Cortex of kidney (tissue), 1 donor: Measurements from ENCODE around the gene PRMT9.

Experiments used
- DNase-seq: peaks from one replicate; lab custom pipeline; 2025; lab: John Stamatoyannopoulos, UW

PRMT9 gene

DNA sequence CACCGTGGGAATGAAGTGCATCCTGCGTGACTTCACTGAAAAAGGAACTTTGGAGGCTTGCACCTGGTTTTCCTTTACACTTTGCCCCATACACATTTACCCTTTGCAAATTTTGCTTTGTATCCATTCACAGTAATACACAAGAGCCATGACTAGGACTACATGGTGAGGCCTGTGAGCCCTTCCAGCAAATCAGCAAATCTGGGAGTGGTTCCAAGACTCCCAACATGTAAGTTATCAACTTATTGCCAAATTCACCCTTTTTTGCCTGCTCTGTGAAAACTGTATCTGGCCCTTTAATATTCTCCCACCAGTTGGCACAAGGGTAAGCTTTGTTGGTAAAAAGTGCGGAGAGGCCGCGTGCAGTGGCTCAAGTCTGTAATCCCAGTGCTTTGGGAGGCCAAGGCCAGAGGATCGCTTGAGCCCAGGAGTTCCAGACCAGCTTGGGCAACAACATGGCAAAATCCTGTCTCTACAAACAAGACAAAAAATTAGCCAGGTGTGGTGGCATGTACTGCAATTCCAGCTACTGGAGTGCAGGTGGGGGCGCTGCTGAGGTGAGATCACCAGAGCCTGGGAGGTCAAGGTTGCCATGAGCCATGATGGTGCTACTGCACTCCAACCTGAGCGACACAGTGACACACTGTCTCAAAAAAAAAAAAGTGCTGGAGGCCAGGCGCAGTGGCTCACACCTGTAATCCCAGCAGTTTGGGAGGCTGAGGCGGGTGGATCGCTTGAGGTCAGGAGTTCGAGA is 5.0 kb downstream of the PRMT9 start:
- DNase-seq, result no peak

DNA sequence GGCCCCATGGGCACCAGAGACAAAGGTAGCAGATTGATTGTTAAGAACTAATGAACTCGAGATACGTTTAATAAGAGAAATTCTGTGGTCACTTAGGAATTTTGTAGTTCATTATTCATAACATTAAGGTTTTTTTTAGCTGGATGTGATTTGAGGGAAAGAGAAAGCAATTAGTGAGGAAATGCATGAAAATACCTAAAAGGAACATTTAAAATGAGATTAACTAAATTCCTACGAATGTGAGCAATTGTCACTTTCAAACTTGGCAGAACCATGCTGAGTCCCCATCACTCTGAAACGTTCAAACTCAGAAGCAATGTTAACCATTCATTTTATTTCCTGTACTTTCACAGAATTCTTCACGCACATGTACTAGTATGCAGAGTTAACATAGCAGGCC is 5.9 kb downstream of the PRMT9 start:
- DNase-seq, result no peak

GRCh38 chr4:147674496-147674895 is 9.5 kb downstream of the PRMT9 start:
- DNase-seq, result no peak

DNA sequence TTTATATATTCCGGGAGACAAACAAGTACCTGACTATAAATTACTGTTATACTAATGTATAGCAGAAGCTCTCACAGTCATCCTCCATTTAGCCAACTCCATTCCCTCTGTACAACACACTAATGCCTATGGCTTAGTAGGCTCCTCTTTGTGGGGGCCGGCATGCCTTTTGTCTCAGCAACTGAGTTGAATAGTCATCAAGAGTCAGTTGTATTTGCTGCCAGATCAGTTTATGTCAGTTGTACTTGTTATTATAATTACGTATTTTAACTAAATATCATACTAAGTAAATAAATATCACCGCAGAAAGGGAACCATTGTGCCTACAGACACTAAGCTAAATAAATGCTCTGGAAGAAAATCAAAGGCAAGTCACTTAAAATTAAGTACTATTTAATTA is 9.9 kb downstream of the PRMT9 start:
- no peak for DNase-seq

DNA sequence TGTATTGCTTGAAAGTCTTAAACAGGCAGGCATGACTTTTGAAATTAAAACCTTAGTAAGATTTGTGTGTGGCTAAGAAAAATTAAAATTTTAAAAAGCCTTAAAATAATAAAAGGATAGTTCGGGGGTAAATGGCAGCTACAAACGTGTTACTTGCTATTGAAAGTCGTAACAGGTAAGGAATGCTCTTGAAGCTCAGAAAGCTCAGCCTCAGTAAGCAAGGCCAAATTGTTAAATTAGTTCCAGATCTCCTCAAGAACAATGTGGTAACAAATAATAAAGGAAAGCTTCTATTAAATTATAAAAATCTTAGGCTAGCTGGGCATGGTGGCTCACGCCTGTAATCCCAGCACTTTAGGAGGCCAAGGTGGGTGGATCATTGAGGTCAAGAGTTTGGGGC is 25.5 kb downstream of the PRMT9 start:
- no peak for DNase-seq

GRCh38 chr4:147655639-147656038 is 28.3 kb downstream of the PRMT9 start:
- no peak for DNase-seq

- DNase-seq, result no peak
Observed at GRCh38 chr4:147651563-147651962, 32.4 kb downstream of the PRMT9 start.

DNA sequence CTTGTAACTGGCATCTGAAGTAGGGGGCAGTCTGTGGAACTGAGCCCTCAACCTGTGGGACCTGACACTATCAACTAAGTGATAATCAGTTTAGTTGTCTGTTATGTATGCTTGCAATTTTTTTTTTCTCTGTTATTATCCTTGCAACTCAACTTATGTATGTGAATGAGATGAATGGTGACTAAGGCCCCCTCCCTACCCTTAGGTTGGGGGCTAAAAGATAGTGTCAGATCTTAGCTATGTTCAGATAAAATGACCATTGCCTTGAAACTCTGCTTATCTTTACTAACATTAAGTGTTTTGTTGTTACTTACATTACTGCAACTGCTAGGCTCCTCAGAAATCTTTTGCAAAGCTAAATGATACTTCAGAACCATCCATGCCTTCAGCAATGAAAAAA is 35.3 kb downstream of the PRMT9 start:
- no peak for DNase-seq

- no peak for DNase-seq
Observed at GRCh38 chr4:147645099-147645498, 38.9 kb downstream of the PRMT9 start.

DNA sequence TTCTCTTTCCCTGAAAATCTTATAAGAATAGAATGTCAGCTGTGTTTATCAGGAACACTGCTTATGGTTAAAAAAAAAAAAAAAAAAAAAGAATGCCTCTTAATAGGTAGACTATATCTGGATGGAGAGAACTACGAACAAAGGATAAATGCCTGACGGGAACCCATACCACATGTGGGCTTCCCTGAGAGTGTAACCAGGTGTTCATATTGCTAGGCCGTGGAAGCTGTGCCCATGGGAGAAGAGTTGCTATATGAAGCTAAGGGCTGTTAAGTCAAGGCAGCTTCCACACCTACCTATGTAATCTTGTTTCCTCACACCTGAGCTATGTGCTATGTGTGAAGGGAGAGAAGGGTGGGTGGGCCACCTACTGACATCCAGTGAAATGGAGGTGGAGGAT is 39.5 kb downstream of the PRMT9 start:
- no peak for DNase-seq

DNA sequence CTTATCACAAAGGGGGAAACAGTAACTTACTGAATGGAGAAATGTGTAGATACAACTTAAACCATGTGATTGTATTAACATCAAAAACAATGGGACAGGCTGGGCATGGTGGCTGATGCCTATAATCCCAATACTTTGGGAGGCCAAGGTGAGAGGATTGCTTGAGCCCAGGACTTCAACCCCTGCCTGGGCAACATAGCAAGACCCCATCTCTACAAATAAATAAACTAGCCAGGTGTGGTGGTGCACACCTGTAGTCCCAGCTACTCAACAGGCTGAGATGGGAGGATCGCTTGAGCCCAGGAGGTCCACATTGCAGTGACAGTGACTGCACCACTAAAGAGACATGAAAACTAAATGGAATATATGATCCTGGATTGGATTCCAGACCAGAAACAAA is 40.3 kb downstream of the PRMT9 start:
- no peak for DNase-seq

GRCh38 chr4:147640331-147640730 is 43.6 kb downstream of the PRMT9 start:
- no peak for DNase-seq

DNA sequence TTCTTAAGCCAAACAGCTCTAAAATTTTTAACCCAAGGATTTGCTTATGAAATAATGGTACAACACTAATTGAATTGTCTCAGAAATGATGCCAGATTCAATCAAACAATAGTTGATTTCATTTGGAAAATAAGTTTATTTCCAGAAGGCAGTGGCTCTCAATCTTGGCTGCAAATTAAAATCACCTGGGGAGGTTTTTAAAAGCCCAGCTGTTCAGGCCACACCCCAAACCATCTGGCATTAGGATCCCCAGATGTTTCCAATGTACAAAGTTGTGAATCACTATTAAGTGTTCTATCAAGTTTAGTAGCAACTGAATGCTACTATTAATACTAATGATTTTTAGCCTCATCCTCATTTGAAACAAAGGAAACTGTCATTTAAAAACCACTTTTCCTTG is 44.6 kb downstream of the PRMT9 start:
- DNase-seq, result no peak

DNA sequence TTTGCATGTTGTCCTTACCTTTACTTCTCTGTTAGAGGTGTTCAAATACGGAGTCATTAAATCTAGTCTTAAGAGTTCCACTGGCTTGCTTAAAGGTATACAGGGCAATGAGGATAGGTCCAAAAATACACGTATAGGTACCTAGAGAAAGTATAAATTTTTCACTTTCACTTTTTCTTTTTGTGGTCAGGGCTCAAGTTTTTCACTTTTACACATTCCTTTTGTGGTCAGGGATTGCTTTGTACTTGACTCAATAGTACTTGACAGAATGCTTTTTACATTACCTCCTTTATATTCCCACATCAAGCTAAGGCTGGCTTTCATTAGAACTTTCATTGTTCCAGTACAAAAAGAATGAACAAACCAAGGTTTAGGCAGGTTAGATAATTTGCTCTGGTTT is 45.0 kb downstream of the PRMT9 start:
- DNase-seq, result no peak

DNA sequence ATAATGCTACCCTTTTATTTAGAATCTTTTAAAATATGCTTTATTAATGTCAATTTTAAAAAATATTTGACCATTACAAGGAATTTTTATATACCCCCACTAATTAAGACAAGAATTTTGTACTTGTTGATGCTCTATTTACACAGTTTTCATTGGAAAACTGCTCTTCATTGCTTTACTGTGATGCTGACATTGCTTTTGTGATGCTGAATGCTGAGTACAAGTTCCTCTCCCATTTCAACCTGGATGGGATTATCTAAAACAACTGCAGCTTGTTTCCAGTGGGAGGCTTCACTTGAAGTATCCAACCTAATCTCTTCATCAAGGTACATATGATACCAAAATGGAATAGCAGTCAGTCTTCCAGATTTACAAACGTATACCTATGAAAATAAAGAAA is 45.6 kb downstream of the PRMT9 start:
- no peak for DNase-seq

DNA sequence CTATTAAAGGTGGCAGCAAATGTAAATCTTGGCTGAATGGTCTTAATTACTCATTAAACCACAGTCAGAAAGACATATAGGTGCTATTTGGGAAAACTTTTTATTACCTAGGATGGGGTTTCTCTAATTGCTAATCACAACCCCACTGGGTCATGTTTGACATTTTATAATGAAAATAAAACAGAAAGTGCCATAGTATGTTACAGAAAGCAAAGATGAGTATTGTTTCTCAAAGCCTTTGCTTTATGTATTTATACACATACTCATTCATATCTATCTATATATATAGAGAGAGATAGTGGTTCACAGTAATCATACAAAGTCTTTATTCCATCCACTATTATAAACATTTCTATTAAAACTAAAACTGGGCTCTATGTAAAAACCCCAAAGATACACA is 48.6 kb downstream of the PRMT9 start:
- DNase-seq, result no peak

DNA sequence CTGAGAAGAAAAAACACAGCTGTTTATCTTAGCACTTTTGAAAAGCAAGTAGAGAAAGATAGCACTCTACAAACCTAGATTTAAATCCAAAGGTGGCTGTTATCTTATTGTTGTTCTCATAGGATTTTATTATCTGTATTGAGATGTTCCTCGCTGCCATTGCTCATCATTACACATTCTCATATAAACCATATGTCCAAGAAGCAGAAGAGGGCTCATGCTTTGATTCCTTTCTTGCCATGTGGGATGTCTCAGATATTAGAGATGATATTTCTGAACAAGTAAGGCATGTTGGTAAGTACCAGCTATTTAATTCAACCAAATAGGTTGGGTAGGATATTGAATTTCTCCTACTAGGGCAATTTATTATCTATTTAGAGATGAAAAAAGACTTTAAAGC is 50.3 kb downstream of the PRMT9 start:
- no peak for DNase-seq

DNA sequence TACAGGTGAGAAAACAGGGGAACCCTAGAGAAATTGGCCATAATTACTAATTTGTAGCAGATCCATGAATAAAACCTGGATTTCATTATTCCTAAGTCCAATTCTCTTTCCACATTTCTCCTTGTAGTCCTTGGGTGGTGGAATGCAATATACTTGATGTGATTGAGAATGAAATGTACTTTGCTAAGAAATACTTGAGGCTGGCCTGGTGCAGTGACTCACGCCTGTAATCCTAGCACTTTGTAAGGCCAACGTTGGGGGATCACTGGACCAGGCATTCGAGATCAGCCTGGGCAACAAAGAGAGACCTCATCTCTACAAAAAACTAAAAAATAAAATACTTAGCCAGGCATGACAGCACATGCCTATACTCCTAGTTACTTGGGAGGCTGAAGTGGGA is 50.9 kb downstream of the PRMT9 start:
- no peak for DNase-seq

DNA sequence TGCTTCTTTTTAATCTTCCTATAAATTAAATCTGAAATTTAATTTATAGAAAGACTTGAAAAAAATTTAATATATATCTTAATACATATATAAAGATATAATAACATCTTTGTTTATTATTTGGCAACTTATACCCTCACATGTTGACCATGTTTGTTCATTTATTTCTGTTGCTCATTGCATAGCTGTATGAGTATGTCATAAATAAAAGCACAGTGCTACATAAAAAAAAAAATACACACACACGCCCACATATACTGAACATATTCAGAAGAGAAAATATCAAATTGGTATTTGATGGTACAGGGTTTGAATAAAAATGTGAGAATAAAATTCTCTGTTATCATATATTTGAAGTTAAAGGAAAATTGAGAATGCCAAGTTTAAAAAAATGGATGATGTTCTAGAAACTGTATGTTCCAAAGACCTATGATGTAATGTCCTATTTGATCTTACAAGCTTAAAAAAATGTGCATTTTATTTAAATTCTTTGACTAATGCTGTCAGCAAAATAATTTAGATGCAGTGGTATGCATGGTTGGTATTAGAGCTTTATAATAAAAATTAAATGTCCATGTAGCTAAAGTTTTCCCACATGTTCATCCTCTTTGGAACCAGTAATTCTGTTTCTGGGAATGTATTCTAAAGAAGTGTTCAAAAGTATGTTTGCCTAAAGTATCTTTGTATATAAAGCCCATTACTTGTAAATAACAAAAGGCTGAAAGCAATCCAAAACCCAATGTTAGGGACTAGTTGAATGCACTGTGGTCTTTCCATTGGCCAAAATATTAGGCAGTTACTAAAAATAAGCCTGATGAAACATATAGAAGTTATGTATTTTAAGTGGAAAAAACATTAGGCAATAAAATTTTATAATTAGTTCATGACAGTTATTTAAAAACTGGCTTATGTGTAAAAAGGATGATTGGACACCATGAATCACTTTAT is 53.9 kb downstream of the PRMT9 start:
- DNase-seq, result no peak

DNA sequence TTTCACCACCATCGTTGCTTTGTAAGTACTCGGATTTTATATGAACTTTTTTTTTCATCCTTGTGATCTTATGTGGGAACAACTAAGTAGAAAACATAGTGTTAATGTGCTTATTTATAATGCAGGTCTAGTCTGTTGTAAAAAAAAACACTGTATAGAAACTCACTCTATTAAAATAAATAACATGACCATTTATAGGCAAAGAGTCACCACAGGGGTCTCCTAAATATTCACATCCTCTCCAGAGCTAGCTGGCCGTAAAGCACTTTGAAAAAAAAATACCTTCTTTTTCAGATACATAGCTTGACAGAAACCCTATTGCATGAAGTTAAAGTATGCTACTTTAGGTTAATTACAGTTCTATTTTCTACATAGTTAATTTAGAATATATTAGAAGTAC is 55.5 kb downstream of the PRMT9 start:
- no peak for DNase-seq

GRCh38 chr4:147626903-147627302 is 57.1 kb downstream of the PRMT9 start:
- DNase-seq, result no peak

GRCh38 chr4:147625733-147626132 is 58.2 kb downstream of the PRMT9 start:
- DNase-seq, result no peak

GRCh38 chr4:147620315-147620714 is 63.6 kb downstream of the PRMT9 start:
- DNase-seq, result no peak
